NOMO-1 treated with DMSO at 0.1 percent for 48 hours (cell line): ENCODE results near the gene SRRM5.
"Not testable (repeated sequence)": the region's sequence is repeated elsewhere in the genome, so short reads cannot be mapped to it uniquely, and the experiment has no call there.

Experiments used
- DNase-seq: peaks from one replicate; lab custom pipeline; 2025; ENCODE audit not compliant: unreplicated experiment; lab: John Stamatoyannopoulos, UW

SRRM5 gene

DNA sequence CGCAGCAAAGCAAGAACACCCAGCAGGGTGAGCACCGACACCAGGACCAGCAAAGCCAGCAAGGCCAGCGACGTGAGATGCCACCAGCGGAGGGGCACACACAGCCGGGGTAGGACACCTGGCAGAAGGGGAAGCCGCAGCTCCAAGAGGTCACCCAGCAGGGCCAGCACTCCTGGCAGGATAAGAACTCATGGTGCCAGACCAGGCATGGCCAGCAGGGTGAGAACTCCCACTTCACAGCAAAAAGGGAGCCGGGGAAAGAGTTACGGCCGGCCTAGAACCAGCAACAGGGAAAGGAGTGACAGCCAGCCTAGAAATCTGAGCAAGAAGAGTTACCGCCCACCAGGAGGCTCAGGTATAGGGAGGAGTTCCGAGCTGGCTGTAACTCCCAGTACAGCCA, 486 bp downstream of the SRRM5 start:
- DNase-seq, result no peak

DNA sequence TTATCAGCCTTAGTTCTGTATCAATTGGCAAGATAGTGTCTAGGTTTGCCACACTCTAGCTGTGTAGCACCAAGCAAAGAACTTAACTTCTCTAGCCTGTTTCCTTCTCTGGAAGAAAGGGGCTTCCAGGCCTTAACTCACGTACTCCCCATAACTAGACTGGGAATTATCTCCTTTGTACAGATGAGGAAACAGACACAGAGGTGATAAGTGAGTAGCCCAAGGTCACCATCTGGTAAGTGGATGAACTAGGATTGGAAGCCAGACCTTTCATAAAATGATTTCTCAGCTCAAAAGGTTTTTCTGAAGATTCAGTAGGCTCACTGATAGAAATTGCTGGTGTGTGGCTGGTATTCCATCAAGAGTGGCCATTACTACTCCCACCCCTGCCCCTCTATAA, 4.4 kb downstream of the SRRM5 start:
- no peak for DNase-seq

DNA sequence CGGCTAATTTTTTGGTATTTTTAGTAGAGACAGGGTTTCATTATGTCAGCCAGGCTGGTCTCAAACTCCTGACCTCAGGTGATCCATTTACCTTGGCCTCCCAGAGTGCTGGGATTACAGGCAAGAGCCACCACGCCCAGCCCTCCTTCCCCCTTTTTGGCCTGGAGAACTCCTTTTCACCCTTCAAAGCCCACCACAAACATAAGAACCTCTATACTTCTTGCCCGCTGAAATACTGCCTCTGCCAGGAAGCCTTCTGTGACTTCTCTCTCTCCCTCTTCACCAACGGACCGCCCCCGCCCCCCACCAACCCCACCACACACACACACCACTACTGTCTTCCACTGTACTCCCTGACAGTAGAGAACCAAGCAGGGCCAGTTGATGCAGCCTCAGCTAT, 5.1 kb downstream of the SRRM5 start:
- DNase-seq, result no peak

DNA sequence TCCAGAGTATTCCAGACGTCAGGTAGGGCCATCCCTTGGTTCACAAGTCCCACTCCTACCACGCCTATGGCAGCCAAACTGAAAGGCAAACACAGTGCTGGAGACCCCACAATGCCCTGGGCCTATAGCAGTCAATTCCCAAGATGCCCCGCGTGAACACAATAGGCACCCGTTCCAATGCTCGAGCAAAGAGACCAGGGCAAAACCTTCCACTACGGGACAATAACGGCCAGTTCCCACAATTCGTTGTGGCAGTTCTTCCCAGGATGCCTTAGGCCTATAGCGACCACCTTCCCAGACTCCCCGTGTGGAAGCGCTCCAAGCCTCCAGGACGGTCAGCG, 7.0 kb downstream of the SRRM5 start:
- DNase-seq, result peak; percentile 11

DNA sequence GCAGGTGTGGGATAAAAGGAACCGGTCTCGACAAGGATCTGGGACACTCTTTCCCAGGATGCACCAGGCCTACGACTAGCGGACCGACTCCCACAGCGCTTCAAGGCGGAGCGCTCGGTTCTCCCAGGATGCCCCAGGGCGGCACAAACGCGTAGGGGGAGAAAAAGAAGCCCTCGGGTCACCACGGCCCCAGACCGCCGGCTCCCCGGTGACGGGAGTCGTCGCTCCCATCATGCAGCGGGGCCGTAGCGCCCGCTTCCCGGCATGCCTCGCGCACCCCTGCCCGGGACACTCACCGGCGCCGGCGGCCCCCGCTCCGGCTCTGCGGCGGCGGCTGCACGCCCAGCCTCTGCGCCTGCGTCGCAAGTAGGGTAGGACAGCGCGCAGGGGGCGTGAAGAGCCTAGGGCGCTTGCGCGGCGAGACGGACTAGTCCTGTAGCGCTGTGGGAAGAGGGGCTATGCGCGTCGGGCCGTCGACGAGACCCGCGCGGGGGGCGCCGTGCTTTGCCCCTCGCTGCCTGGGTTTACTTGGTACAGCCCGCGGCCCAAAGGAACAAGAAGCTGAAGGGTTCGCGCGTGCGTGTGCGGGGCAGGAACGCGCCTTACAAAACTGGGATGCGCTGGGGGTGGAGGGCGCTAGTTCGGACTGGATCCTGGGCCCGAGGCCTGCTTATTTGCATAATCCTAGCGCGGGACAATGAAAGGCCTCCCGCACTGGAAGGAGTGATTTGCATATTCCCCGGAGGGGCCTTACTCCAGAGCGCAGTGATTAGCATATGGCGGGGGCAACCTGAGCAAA, 7.6 kb downstream of the SRRM5 start, which contains the start of gene ZNF428:
Gene ZNF428 (minus strand): TSS at position 368 of the 799 bp plus-strand sequence. CDS start 5,325 bp downstream, outside the sequence.
- DNase-seq, result peak; percentile 69

DNA sequence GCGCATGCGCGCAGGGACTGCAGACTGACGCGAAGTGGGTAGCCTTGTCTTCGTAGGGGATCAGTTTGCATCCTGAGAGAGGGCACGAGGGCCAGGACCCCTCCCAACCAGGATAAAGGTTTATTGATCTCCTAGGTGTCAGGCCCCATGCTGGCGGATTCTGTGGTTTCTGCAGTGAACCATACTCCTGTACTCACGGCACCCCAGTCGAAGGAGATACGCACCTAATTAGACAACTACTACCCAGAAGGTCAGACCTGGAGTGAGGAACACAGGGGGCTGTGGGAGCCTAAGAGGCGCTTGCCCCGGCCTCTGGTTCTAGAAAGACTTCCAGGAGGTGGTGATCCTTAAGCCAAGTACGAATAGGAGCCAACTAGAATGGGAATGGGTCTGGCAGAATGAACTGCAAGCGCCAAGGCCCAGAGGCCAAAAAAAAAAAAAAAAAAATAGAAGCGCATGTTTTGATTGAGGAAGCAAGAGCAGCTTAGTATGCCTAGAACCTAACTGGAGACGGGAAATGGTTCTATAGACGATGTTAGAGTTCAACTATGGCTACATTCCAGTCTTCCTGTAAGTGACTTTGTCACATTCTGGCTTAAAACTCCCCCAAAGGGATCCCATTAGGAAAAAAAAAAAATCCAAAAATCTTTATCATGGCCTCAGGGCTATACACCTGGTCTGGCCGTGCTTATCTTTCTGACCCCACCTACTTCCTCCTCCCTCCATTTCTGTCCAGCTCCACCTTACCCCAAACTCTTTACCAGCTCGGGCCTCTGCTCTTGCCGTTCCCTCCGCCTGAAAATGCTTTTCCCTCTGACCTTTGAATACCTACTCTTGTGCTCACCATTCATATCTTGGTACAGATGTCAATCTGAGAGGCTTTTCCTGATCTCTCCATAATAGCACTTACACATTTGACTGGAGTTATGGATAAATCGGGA, 8.4 kb downstream of the SRRM5 start:
- DNase-seq, result no peak

DNA sequence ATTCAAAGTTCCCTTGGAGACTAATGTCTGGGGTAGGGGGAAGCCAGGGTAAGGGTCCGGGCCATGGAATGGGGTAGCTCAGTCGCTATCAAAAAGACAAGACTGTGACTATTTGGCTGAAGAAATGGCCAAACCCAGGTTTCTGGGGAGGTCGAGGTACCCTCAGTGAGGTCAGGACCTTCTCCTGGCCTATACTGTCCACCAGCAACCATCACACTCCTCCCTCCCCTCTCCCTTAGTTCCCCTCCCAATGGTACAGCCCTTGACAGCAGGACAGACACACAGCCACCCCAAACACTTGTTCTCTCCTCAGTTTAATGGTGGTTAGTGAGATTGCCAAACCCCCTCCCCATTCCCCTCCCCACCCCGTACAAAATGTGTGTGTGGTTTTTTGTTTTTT, 10.2 kb downstream of the SRRM5 start:
- no peak for DNase-seq

DNA sequence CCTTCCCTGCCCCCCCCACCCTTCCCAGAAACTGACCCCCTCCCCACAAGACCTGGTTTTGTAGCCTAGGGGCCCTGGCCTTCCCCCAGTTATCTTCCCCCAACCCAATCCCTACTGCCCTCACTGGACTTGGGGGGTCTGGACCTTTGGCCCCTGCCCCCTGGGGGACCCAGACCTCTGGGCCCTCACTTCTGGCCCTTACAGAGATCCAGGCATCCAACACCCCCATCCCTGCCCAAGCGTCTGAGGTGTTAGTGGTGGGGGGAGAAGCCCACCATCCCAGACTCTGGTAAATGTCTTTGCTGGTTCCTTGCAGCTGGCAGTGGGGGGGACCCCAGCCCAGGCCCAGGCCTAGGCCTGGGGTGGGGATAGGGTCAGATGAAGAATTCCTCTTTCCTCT, 11.1 kb downstream of the SRRM5 start:
- DNase-seq, result no peak

DNA sequence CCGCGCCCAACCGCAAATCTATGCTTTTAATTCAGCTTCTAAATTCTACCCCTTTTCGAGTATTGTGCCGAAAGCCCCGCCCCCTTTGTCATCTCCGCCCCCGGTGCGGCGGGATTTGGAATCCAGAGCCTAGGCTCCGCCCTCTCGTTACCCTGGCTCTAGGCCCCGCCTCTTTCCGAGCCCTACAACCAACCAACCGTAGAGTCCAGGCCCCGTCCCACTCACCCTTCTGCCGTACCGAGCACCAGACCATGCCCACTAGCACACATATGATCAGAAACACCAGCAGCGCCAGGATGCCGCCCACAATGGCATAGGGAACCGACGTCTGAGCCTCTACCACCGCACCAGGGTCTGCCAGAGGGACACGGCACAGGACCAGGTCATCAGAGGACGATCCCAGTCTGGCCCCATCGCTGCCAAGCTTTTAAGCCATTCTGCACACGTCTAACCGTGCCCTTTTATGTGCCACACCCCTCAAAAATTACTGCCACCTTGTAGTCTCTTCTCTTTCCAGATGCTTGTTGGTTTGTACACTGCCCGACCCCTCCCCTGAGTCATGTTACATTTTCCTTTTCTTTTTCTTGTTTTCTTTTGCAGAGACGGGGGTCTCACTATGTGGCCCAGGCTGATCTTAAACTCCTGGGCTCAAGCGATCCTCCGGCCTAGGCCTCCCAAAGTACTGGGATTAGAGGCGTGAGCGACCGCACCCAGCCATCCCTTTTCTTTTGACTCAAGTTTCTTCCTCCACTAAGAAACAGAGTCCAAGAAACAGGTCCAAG, 12.2 kb downstream of the SRRM5 start:
- no peak for DNase-seq

DNA sequence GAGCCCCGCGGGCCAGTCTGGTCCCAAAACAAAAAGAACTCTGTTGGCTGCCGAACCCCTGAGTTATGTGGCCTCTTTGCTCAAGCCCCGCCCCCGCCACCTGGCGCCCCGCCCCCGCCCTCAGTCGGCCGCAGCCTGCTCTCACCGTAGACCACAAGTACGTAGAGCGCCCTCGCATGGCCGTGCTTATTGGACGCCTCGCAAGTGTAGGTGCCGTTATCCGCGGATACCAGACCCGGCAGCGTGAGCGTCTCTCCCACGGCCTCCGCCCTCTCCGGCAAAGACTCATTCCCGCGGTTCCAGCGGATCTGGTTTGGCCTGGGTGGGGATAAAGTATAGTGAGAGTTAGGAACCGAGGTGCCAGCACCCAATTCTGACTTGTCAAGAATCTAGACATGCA, 13.0 kb downstream of the SRRM5 start:
- no peak for DNase-seq

DNA sequence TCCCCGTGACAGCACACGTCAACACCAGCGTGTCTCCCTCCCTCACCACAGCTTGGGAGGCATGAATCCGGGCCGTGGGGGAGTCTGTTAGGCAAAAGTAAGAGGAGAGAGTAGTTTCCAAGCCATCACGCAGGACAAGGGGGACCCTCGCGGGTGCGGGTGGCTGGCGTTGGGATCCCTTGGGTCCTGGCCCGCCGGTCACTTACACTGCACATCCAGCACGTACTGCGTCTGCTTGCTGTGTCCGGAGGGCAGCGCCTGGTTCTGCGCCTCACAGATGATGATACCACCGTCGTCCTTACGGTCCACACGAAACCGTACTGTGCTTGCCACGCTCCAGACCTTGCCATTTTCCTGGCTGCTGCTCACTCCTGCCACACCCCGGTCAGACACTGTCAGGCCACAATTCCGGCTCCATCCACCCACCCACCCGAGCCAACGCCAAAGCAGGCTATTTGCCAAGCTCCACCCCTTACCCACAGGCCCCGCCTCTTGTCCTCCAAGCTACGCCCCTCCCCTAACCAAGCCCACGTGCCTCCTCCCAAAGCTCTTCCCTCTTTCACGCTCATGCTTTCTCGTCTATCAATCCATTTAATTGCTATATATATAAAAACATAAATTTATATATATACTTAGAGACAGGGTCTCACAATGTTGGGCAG, 14.2 kb downstream of the SRRM5 start:
- no peak for DNase-seq

DNA sequence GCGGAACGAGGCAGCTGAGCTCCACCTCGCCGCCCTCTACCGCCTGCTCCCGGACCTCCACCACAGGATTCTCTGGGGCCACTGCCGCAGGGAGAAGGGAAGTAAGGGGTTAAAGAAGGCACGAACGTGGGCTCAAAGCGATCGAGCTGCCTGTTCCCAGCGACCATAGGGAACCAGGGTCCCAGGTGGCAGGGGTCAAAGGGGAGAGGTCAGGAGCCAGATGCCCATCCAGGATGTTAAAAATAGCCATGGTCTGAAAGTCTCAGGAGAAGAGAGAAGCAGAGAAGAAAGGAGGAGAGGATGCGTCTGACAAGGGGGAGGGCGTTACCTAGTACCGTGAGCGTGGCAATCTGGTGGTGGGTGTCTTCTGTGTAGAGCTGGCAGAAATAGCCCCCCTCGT, 14.9 kb downstream of the SRRM5 start:
- no peak for DNase-seq

DNA sequence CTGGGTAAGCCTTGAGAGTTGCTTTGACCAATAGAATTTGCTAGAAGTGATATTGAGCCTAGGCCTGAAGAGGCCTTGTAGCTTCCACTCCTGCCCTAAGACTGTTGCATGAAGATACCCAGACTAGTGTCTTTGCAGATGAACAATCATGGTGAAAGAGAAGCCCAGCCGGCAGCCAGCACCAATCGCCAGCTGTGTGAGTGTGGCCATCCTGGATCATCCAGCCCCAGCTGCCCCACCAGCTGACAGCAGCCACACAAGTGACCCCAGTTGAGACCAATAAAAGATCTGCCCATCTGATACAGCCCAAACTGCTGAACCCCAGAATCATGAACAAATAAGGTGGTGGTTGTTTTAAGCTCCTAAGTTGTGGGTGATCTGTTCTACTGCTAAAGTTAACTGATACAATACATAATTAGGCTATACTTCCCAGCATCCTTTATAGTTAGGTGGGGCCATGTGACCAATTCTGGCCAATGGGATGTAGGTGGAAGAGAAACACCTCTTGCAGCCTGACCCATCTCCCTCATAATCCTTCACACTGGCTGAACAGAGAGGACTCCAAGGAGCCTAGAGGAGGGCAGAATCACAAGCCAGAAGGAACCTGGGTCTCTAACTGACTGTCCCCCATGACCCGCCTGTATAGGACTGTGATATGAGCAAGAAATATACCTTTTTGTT, 16.9 kb downstream of the SRRM5 start:
- no peak for DNase-seq

DNA sequence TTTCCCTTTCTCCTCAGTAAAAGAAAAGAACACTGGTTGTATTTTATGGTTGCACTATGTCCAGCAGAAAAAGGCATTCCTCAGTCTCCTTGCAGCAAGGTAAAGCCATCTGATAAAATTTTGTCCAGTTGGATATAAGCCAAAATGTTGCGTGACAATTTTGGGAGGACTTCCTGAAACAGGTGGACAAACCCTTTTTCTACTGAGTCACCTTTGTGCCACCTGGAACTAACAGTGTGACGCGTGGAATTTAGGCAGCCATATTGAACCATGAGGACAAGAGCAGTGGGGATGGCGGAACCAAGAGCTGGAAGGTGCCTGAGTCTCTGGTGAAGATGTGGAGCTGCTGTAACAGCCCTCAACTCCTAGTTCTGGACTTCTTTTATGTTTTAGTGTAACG, 19.6 kb downstream of the SRRM5 start:
- no peak for DNase-seq

DNA sequence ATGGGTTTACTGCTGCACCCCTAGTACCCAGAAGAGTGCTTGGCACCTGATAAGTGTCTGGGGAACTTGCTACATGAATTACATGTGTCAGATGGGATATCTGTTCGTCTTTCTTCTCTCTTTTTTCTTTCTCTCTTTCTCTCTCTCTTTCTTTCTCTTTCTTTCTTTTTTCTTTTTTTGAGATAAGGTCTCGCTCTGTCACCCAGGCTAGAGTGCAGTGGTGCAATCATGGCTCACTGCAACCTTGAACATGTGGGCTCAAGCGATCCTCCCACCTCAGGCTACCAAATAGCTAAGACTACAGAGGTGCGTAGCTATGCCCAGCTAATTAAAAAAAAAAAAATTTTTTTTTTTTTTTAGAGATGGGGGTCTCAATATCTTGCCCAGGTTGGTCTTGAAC, 21.6 kb downstream of the SRRM5 start:
- DNase-seq, result no peak

DNA sequence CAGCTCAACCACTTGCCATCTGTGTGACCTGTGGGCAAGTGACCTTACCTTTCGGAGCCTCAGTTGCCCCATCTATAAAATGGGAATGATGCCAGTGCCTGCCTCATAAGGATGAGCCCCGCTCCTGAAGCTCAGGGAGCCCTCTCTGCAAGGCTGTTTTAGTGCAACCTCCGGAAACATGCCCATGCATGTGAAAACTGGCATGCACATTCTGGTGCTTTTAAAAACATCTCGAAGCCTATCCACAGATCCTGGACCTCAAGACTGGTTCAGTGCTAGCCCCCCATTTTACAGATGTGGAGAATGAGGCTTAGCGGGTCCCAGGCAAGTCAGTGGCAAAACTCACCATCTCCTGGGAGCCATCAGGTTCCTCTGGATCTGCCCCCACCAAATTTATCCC, 22.2 kb downstream of the SRRM5 start:
- no peak for DNase-seq

DNA sequence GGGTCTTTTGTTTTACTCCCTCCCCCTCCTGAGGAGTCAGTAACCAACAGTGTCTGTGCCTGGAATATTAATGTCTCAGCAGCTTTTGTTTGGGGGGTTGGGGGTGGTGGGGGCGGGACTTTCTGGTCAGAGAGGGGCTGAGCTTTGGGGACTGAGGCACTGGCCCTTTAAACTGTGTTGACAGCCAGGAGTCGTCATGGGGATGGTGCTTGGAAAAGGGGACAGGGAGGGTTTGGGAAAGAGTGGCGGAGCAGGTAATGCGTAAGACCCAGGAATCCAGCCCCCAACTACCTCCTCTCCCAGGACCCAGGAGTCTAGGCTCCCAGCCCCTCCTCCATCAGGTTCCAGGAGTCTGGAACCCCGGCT, 22.6 kb downstream of the SRRM5 start:
- DNase-seq, result no peak

DNA sequence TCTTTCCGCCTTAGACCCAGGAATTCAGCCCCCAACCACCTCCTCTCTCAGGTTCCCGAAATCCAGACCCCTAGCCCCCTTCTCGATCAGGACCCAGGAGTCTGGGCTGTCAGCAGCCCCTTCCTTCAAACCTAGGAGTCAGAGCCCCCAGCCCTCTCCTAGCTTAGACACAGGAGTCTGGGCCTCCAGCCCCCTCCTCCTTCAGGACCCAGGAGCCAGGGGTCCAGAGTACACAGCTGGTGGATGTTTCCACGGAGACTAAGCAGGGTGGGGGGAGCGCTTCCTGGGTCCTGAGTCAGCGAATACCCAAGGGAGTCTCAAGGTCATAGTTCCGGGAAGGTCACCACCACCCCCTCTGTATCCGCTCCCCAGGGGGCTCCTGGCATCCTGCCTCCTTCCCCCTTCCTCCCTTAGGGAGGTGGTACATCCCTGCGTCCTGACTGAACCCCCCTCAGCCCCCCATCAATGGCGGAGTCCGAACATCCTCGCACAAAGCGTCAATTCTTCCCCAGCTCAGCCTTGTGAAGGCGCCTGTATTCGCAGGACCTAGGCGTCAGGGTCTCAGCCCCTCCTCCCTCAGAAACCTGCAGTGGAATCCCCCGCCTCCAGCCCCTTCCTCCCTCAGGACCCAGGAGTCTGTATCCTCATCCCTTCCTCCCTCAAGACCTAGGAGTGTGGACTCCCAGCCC, 23.1 kb downstream of the SRRM5 start:
- DNase-seq, result no peak

DNA sequence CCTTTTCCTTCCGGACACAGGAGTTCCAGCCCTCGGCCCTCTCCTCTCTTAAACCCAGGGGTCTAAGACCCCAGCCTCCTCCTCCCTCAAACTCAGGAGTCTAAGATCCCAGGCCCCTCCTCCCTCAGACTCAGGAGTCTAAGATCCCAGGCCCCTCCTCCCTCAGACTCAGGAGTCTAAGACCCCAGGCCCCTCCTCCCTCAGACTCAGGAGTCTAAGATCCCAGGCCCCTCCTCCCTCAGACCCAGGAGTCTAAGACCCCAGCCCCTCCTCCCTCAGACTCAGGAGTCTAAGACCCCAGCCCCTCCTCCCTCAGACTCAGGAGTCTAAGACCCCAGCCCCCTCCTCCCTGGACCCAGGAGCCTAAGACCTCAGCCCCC, 23.7 kb downstream of the SRRM5 start:
- not testable (repeated sequence) for DNase-seq

DNA sequence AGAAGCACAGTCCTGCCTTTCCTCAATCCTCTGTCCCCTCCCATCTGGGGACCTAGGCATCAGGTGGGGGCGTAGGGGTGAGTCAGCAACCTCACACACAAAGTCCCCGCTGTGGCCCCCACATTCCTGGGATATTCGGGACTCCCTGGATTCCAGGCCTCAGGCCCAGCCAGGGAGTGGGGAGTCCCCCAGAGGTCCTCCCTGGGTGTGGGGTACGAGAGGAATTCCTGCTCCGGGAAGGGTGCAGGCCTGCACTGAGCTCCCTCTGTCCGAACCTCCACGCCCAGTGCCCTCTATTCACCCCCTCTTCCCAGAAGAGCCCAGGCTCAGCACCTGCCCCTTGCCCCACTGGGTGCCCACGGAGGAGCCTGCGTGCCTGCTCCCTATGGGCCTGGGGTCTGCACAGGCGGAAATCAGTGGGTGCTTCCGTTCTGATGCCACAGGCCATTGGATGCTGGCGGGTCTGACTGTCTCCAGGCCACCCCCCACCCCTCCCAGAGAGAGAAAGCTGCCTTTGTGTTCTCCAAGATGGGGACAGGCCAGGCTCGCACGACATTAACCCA, 24.3 kb downstream of the SRRM5 start:
- DNase-seq, result no peak
